Endodermal cell (in vitro differentiated cells): ENCODE measurements around the gene GCM1. TPM values are rescaled to one million over a fixed set of nuclear protein-coding genes. Genes with fewer than 3 reads are reported as not detected.

Experiments
- DNase-seq: peaks from one replicate; pipeline ENCODE4 v3.0.0-alpha.2; 2017
- H3K27ac ChIP-seq: 2 replicates; pipeline ENCODE4 v1.5.1; 2013; ENCODE audit warnings: mild to moderate bottlenecking, low read depth, low read length, moderate library complexity
- H3K27me3 ChIP-seq: 2 replicates; pipeline ENCODE4 v1.6.1; 2013; ENCODE audit warnings: mild to moderate bottlenecking, low read length, moderate library complexity; ENCODE audit not compliant: insufficient read depth, control insufficient read depth, poor library complexity, severe bottlenecking
- H3K36me3 ChIP-seq: 2 replicates; pipeline ENCODE4 v1.7.0; 2013; ENCODE audit warnings: mild to moderate bottlenecking, low read length, moderate library complexity; ENCODE audit not compliant: control insufficient read depth, insufficient read depth
- H3K4me1 ChIP-seq: one replicate; pipeline ENCODE4 v1.7.0; 2013; ENCODE audit warnings: low read length; ENCODE audit not compliant: control insufficient read depth, insufficient read depth
- H3K4me3 ChIP-seq: 2 replicates; pipeline ENCODE4 v1.5.1; 2013; ENCODE audit warnings: mild to moderate bottlenecking, low read length, moderate library complexity
- H3K9ac ChIP-seq: 2 replicates; pipeline ENCODE4 v1.6.1; 2013; ENCODE audit warnings: mild to moderate bottlenecking, low read length, moderate library complexity; ENCODE audit not compliant: poor library complexity, severe bottlenecking; ENCODE audit errors: extremely low read depth
- H3K9me3 ChIP-seq: 2 replicates; pipeline ENCODE4 v1.6.1; 2013; ENCODE audit warnings: mild to moderate bottlenecking, low read length, moderate library complexity; ENCODE audit not compliant: control insufficient read depth
- H3K27ac Mint-ChIP-seq: 2 replicates; pipeline ENCODE4 v1.8.0; 2020; ENCODE audit warnings: mixed read lengths
- H3K27me3 Mint-ChIP-seq: 2 replicates; pipeline ENCODE4 v1.8.0; 2021; ENCODE audit warnings: mild to moderate bottlenecking, mixed read lengths; ENCODE audit not compliant: insufficient read depth
- H3K36me3 Mint-ChIP-seq: 2 replicates; pipeline ENCODE4 v1.8.0; 2020; ENCODE audit warnings: low read depth, mixed read lengths
- H3K4me1 Mint-ChIP-seq: 2 replicates; pipeline ENCODE4 v1.8.0; 2020; ENCODE audit warnings: mixed read lengths
- H3K4me3 Mint-ChIP-seq: 2 replicates; pipeline ENCODE4 v1.8.0; 2020; ENCODE audit warnings: mild to moderate bottlenecking, moderate library complexity, mixed read lengths
- H3K9me3 Mint-ChIP-seq: 2 replicates; pipeline ENCODE4 v1.8.0; 2020; ENCODE audit warnings: mild to moderate bottlenecking, mixed read lengths
- WGBS, 2 experiments: methylation state at CpG; one replicate each; pipeline versions ENCODE4 v1.1.5 to v1.1.7; 2013; ENCODE audit warnings: missing lambda C conversion rate in 2 of 2, mixed read lengths in 1 of 2; ENCODE audit not compliant: insufficient coverage in 1 of 2, insufficient read length in 1 of 2; 5-methylcytosine and 5-hydroxymethylcytosine counted together
- total RNA-seq, 2 donors: library from RNA; stranded (reverse); fragmentation: NEBNext Ultra II Directional in 1 of 2; extraction: Animal tissue kit (Norgen Biotek cat#: 25700) in 1 of 2; gene quantifications; 2 replicates in 1 of 2; 3 replicates in 1 of 2; pipeline ENCODE4 v1.2.1, GENCODE V29; 2021
- TF ChIP-seq, protein P1 (sequence below): fragments of 200-600 bp; sonication (generic); conservative IDR thresholded peaks from 2 replicates; pipeline ENCODE4 v1.5.0; 2021; ENCODE audit warnings: antibody characterized with exemption, mild to moderate bottlenecking

Gene GCM1
- total RNA-seq, 2 donors from 2014 or later: not detected

DNA sequence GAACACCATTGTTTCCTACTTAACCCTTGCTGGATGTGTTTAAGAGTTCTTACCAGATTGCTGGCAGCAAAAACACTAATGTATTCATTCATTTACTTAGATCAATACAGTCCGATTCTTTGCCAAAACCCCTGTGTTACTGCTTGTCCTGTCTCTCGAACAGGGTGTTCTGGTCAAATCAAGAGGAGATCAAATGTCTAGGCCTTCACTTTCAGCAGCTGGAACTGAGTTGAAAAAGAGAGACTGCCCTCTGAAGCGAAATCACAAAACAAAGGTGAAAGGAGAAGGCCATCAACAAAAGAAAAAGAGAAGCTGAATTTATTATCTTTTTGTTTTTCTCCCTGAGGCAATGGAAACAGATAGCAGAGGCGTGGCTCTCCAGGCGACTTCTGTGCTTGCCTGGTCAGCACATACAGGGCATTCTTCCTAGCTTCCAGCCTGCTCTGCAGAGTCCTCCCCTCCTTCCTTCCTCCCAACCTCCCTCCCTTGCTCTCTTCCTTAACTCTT, 44.1 kb upstream of the GCM1 start:
- H3K27me3 ChIP-seq: no peaks in the 10 kb centered on the region
- no peak overlapping the region for H3K4me3 Mint-ChIP-seq
- no peak overlapping the region for H3K27ac Mint-ChIP-seq
- peak; percentile 67 for DNase-seq
- H3K4me1 ChIP-seq: no peaks in the 10 kb centered on the region
- H3K4me1 Mint-ChIP-seq: peaks cover 9% of the 10 kb centered on the region
- no peaks in the 10 kb centered on the region for H3K27me3 Mint-ChIP-seq
- TF ChIP-seq, protein P1, sequence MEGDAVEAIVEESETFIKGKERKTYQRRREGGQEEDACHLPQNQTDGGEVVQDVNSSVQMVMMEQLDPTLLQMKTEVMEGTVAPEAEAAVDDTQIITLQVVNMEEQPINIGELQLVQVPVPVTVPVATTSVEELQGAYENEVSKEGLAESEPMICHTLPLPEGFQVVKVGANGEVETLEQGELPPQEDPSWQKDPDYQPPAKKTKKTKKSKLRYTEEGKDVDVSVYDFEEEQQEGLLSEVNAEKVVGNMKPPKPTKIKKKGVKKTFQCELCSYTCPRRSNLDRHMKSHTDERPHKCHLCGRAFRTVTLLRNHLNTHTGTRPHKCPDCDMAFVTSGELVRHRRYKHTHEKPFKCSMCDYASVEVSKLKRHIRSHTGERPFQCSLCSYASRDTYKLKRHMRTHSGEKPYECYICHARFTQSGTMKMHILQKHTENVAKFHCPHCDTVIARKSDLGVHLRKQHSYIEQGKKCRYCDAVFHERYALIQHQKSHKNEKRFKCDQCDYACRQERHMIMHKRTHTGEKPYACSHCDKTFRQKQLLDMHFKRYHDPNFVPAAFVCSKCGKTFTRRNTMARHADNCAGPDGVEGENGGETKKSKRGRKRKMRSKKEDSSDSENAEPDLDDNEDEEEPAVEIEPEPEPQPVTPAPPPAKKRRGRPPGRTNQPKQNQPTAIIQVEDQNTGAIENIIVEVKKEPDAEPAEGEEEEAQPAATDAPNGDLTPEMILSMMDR: no peak
- no peaks in the 10 kb centered on the region for H3K36me3 ChIP-seq
- no peak overlapping the region for H3K9ac ChIP-seq
- no peaks in the 10 kb centered on the region for H3K9me3 ChIP-seq
- no peaks in the 10 kb centered on the region for H3K36me3 Mint-ChIP-seq
- H3K9me3 Mint-ChIP-seq: no peaks in the 10 kb centered on the region
- H3K4me3 ChIP-seq: no peak overlapping the region
- 71 to 75% methylated on average over 4 to 5 of the region's 5 CpGs for WGBS, 2 experiments
- H3K27ac ChIP-seq: peak overlapping the region; percentile 50

DNA sequence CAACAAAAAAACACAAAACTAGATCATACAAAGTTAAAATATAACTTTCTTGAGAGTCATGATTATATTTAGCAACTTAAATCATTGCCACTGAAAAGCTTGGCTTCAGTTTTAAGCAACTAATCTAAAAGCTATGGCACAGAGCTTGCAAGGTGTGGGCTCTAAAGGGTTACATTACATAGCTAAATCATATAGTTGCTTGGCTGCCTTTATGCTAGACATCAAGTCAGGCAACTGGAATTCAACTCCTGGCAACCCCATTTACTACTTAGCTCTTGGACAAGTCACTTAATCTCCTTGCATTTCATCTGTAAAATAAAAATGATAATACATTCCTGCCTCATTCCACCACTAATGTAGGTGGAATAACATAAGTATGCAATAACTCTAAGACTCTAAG, 40.9 kb upstream of the GCM1 start:
- no peaks in the 10 kb centered on the region for H3K36me3 ChIP-seq
- Mint-ChIP-seq H3K27ac (no peak overlapping the region), H3K36me3 (no peaks in the 10 kb centered on the region), H3K9me3 (no peaks in the 10 kb centered on the region), H3K4me3 (no peak overlapping the region), H3K27me3 (no peaks in the 10 kb centered on the region), H3K4me1 (peaks cover 6% of the 10 kb centered on the region)
- TF ChIP-seq, protein P1: no peak
- no peak for DNase-seq
- H3K4me1 ChIP-seq: no peaks in the 10 kb centered on the region
- no peaks in the 10 kb centered on the region for H3K9me3 ChIP-seq
- no peak overlapping the region for H3K9ac ChIP-seq
- H3K27ac ChIP-seq: no peak overlapping the region
- no peak overlapping the region for H3K4me3 ChIP-seq
- H3K27me3 ChIP-seq: no peaks in the 10 kb centered on the region

DNA sequence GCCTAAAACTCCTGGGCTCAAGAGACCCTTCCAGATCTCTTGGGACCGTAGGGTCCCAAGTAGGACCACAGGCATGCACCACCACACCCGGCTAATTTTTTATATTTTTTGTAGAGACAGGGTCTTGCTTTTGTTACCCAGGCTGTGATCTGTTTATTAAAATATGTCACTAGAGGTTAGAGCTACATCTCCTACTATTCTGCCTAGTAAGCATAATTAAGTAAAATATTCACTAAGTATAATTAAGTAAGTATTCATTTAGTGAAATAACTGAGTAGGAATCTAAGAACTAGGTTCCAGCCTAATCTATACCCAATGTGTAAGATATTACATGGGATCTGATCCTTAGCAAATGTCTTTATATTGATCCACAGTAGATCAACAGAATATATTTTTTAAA, 40.2 kb upstream of the GCM1 start:
- Mint-ChIP-seq H3K27ac (no peak overlapping the region), H3K27me3 (no peaks in the 10 kb centered on the region), H3K9me3 (no peaks in the 10 kb centered on the region), H3K4me3 (no peak overlapping the region), H3K4me1 (peaks cover 11% of the 10 kb centered on the region), H3K36me3 (no peaks in the 10 kb centered on the region)
- H3K9me3 ChIP-seq: no peaks in the 10 kb centered on the region
- no peak overlapping the region for H3K27ac ChIP-seq
- H3K36me3 ChIP-seq: no peaks in the 10 kb centered on the region
- TF ChIP-seq, protein P1: no peak
- no peak for DNase-seq
- WGBS, 2 experiments: 90 to 100% methylated on average over 2 of the region's 2 CpGs
- H3K4me1 ChIP-seq: no peaks in the 10 kb centered on the region
- no peaks in the 10 kb centered on the region for H3K27me3 ChIP-seq
- no peak overlapping the region for H3K4me3 ChIP-seq
- no peak overlapping the region for H3K9ac ChIP-seq
